ENCODE measurements around the gene RIPK1. TPM values are rescaled to one million over a fixed set of nuclear protein-coding genes. Genes with fewer than 3 reads are reported as not detected.
A peak's percentile ranks its signal among the peaks of the same experiment; 100 is the strongest.
"Not testable (repeated sequence)": the region's sequence is repeated elsewhere in the genome, so short reads cannot be mapped to it uniquely, and the experiment has no call there.

The RIPK1 gene
- total and polyA plus RNA-seq, 2 donors (not counting 3 experiments of a cell fraction or from before 2014, with no cell fraction given): 11.2 to 20.6 TPM

- H3K27me3 ChIP-seq (ENCODE audit: control insufficient read depth in 2 of 2, insufficient read depth in 2 of 2, low read length in 2 of 2): no peaks in the 10 kb centered on the region
- H3K4me1 ChIP-seq (ENCODE audit: control insufficient read depth, extremely low read depth, insufficient read depth, low read length): peaks cover 13% of the 10 kb centered on the region
- TF ChIP-seq EZH2 (IDR thresholded peaks at IDR 0.05; ENCODE audit: borderline replicate concordance, low read depth, low read length, severe bottlenecking) (no peak), POLR2AphosphoS5 (IDR thresholded peaks at IDR 0.05; ENCODE audit: insufficient read depth, low read depth, low read length) (no peak), CTCF (IDR thresholded peaks at IDR 0.05; ENCODE audit: extremely low read depth in 1 of 2, insufficient read depth in 1 of 2, low read depth in 1 of 2, low read length in 2 of 2) (no peak), MYC (IDR thresholded peaks at IDR 0.05; ENCODE audit: low read depth, low read length) (no peak), JUN (IDR thresholded peaks at IDR 0.05; ENCODE audit: borderline replicate concordance, insufficient read depth, insufficient read length, low read depth) (no peak), FOS (IDR thresholded peaks at IDR 0.05; ENCODE audit: borderline replicate concordance, insufficient read depth, low read length) (no peak), GATA2 (IDR thresholded peaks at IDR 0.05; ENCODE audit: insufficient read depth, insufficient read length, low read depth, low read length) (no peak), MAX (IDR thresholded peaks at IDR 0.05; ENCODE audit: insufficient read depth, insufficient read length) (no peak), POLR2A (IDR thresholded peaks at IDR 0.05; ENCODE audit: low read depth, low read length) (no peak)
- peak overlapping the region; percentile 14 for H3K27ac ChIP-seq (ENCODE audit: insufficient read depth, low read depth, low read length)
- intact Hi-C loops (cut with micrococcal nuclease): no loop called here
- no TSS peak for BruUV-seq (replicated peaks)
- dilution Hi-C loops (cut with MboI; ENCODE audit: extremely low pct_ligation_motif_present, low sequenced_read_pairs): no loop called here
- no peaks in the 10 kb centered on the region for H3K36me3 ChIP-seq (ENCODE audit: control insufficient read depth in 2 of 2, extremely low read depth in 1 of 2, insufficient read depth in 2 of 2, low read length in 2 of 2)
- H3K79me2 ChIP-seq (ENCODE audit: control insufficient read depth, insufficient read depth, low read length): no peaks in the 10 kb centered on the region
- FAIRE-seq (no peak), DNase-seq (ENCODE audit: low read depth, low spot score) (no peak)
- no peak overlapping the region for H3K4me3 ChIP-seq (replicated peaks in 1 of 3; ENCODE audit: insufficient read depth in 1 of 3, low read depth in 1 of 3, low read length in 3 of 3)
- ChIA-PET CTCF (interaction anchor here (3.0 kb wide), 1 partner anchor 114 kb away, joined by 19 read pairs; no protein-coding TSS in a partner anchor), POLR2A (no interaction called here)
- no peaks in the 10 kb centered on the region for H3K9me3 ChIP-seq (replicated peaks; ENCODE audit: control insufficient read depth, insufficient read depth, low read length)
- H3K4me2 ChIP-seq (ENCODE audit: insufficient read depth, low read length): no peak overlapping the region
- H3K9me1 ChIP-seq (replicated peaks; ENCODE audit: control insufficient read depth, extremely low read depth, insufficient read depth, low read length): no peaks in the 10 kb centered on the region
- no peaks in the 10 kb centered on the region for H4K20me1 ChIP-seq (replicated peaks; ENCODE audit: control insufficient read depth, extremely low read depth, insufficient read depth, low read length)
- H2AFZ ChIP-seq (ENCODE audit: low read depth, low read length): no peak overlapping the region
- H3K9ac ChIP-seq (replicated peaks; ENCODE audit: extremely low read depth, insufficient read depth, low read length): no peak overlapping the region
Measured at GRCh38 chr6:3137057-3137777, 68.9 kb downstream of the RIPK1 start.

- Histone ChIP-seq H3K27ac (ENCODE audit: insufficient read depth, low read depth, low read length) (peak overlapping the region; percentile 72), H3K4me1 (ENCODE audit: control insufficient read depth, extremely low read depth, insufficient read depth, low read length) (peaks cover 13% of the 10 kb centered on the region), H3K4me2 (ENCODE audit: insufficient read depth, low read length) (peak overlapping the region; percentile 34)
- H3K9me1 ChIP-seq (replicated peaks; ENCODE audit: control insufficient read depth, extremely low read depth, insufficient read depth, low read length); H4K20me1 ChIP-seq (replicated peaks; ENCODE audit: control insufficient read depth, extremely low read depth, insufficient read depth, low read length); H3K9ac ChIP-seq (replicated peaks; ENCODE audit: extremely low read depth, insufficient read depth, low read length); DNase-seq (ENCODE audit: low read depth, low spot score); H3K27me3 ChIP-seq (ENCODE audit: control insufficient read depth in 2 of 2, insufficient read depth in 2 of 2, low read length in 2 of 2); dilution Hi-C loops (cut with MboI; ENCODE audit: extremely low pct_ligation_motif_present, low sequenced_read_pairs); FAIRE-seq; H3K79me2 ChIP-seq (ENCODE audit: control insufficient read depth, insufficient read depth, low read length); POLR2A ChIA-PET; BruUV-seq (replicated peaks); H3K4me3 ChIP-seq (replicated peaks in 1 of 3; ENCODE audit: insufficient read depth in 1 of 3, low read depth in 1 of 3, low read length in 3 of 3); H2AFZ ChIP-seq (ENCODE audit: low read depth, low read length); H3K36me3 ChIP-seq (ENCODE audit: control insufficient read depth in 2 of 2, extremely low read depth in 1 of 2, insufficient read depth in 2 of 2, low read length in 2 of 2); H3K9me3 ChIP-seq (replicated peaks; ENCODE audit: control insufficient read depth, insufficient read depth, low read length); intact Hi-C loops (cut with micrococcal nuclease): not testable (repeated sequence)
- CTCF ChIA-PET: interaction anchor here (0.7 to 3.0 kb wide), 3 partner anchors 10 to 113 kb away, joined by 3 to 19 read pairs (median 4); no protein-coding TSS in a partner anchor
Measured at GRCh38 chr6:3137873-3138272, 69.6 kb downstream of the RIPK1 start.
